Mesangial cell (primary cell): Measurements from ENCODE around the gene SSC5D. TPM values are rescaled to one million over a fixed set of nuclear protein-coding genes. Genes with fewer than 3 reads are reported as not detected.

Experiments
- total RNA-seq: library from RNA; depleted of rRNA; stranded (reverse); fragments of >200 nt; gene quantifications from 2 replicates; pipeline ENCODE4 v1.2.3, GENCODE V29; 2015

Gene SSC5D
- 0.81 and 34.0 TPM in 2 replicates for total RNA-seq

DNA sequence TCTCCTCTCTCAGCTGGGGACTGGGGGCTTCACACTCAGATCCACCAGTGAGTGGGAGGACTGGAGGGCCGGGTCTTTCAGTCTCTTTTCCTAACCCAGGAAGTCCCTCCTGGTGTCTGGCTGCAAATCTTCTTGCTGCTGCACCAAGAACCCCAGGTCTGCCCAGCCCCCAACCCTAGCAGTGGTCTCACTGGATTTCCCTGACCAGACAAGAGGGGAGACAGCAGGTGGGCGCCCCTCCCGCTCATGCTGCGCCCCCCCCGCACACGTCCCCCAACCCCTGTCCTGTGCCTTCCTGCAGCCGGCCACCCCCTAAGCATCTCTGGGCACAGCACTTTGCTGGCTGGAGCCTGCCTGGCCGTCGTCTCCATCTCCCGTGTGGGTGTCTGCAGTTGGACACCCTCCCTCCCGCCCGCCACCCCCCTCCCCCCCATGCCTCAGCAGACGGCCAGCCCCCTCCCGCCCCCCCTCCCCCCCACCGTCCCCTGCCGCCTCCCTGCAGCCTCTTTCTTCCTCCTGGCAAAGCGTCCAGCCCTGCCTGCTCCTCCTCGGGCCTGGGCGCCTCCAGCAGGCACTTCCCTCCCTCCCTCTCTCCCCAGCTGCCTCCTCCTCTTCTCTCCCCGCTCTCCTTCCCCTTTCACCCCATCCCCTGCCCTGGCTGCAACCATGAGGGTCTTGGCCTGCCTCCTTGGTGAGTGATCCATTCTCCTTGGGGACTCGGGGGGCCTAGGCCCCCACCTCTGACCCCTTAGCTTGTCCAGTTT lies at the start of gene SSC5D:
TSS of gene SSC5D (plus strand) at position 513 of the 764 bp plus-strand sequence. CDS start at position 667, 154 bp downstream.

DNA sequence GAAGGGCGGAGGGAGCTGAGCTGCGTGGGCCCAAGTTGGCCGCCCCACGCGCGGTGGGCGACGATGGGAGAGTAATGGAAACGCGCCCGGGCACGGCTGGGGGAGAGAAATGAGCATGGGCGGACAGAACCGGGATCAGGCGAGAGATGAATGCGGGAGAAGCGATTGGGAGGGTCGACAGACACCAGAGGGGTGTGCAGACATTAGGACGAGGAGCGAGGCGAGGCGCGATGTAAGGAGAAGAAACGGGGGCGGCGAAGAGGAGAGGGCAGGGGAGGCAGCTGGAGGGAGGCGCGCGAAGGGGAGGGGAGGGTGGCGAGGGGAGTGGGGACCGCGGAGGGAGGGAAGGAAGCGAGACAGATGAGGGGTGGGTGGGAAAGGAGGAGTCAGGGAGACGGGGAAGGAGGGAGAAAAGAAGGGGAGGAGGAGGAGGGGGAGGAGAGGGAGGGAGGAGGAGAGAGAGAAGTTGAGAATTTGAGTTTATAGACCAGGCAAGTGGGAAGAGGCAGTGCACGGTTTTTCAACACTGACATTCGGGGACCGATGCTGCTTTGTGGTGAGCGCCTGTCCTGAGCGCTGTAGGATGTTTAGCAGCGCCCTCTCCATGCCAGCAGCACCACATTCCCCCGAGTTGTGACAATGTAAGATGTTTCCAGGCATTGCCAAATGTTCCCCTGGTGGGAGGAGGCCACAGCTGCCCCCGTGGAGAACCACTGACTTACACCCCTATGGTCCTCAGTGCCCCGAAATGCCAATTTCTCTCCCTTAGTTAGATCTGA lies 45.0 kb upstream of the SSC5D start, which contains the start of gene SHISA7:
TSS of gene SHISA7 (minus strand) at position 256 of the 779 bp plus-strand sequence. CDS start 437 bp downstream, outside the sequence.

GRCh38 chr19:55461259-55461973 lies 26.8 kb upstream of the SSC5D start, which contains the start of gene ISOC2:
Gene ISOC2 (minus strand): TSS chr19:55461642. CDS start chr19:55456486, 5,156 bp downstream.

GRCh38 chr19:55464662-55465054 lies 23.6 kb upstream of the SSC5D start, which contains the start of gene C19orf85:
Gene C19orf85 (minus strand): TSS chr19:55464751. CDS start chr19:55464554, 197 bp downstream.

DNA sequence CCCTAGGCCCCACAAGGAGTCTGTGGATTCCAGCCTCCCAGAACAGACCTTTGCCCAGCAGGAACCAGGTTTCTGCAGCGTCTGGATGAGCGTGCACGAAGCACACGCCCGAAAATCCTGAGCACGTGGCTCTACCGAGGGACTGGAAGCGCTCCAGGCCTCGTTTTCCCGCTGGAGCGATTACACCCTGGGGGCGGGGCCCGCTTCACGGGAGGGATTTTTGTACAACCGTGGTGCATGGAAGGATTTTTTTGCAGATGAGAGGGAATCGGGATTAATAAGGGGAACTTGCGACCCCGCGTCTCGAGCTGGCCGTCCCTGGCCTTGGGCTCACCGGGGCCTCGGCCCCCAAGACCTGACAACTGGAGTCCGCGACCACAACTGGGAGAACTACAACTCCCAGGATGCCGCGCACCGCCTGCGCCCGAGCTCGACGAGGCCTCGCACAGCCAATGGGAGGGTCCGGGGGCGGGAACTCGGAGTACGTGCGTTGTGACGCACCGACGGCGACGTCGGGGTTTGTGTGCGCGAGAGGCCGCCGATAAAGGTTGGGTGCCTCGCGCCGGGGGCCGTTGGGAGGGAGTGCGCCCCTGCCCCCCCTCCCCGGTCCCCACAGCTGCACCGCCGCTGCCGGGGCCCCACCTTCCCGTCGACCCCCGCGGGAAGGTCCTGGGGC lies 12.0 kb upstream of the SSC5D start, which contains the start of gene ZNF628:
TSS of gene ZNF628 (plus strand) at position 518 of the 676 bp plus-strand sequence. CDS start 3,294 bp downstream, outside the sequence.

DNA sequence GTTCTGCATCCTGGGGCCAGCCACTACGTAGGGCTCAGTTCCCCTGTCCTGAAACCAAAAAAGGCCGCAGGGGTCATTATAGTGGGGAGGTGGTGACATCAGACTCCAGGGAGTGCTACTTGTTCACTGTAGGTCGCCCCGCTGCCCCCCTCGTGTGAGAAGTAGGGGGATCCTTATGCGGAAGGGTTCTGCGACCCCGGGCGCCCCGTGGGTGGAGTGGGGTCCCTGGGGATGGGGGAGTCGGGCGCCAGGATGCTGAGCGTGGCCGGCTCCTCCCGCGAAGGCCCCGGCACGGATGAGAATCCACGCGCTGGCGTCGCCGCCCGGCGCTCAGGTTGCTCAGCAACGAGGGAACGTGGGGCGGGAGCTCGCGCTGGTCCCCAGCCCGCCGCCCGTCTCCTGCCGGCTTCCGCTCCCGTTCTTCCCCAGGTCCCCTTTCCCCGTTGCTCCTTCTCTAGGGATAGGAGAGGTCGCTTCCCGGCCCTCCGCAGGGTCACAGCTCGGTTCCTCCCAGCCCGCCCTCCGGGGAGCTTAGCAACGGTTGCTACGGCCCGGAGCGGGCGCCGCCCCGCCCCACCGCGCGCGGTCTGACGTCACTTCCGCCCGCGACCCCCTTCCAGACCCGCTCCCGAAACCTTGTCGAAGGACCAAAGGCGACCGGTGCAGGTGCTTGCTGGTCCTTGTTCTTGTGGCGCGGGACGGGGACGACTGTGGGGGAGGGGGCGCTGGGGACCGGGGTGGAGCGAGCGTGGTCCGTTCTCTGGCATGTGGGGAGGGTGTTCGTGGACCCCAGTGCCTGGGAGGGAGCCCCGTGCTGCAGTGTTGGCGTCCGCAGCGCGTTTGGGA lies 3.4 kb upstream of the SSC5D start, which contains the start of gene NAT14:
TSS of gene NAT14 (plus strand) at position 596 of the 846 bp plus-strand sequence. CDS start 521 bp downstream, outside the sequence.

GRCh38 chr19:55536951-55537740 lies 48.9 kb downstream of the SSC5D start, which contains the start of gene SBK2:
Gene SBK2 (minus strand): TSS chr19:55537133. CDS start chr19:55536294, 839 bp downstream.

GRCh38 chr19:55545443-55545842 lies 57.2 kb downstream of the SSC5D start, which contains the start of gene SBK3:
Gene SBK3 (minus strand): TSS chr19:55545543. CDS start chr19:55545543, 0 bp downstream.

Other genes starting within 250 kb of the SSC5D start
- 56.5 and 70.4 TPM in 2 replicates for gene PPP6R1, start 229.4 kb upstream of the SSC5D start, total RNA-seq
- gene HSPBP1, start 208.3 kb upstream of the SSC5D start, total RNA-seq = 45.9 and 63.2 TPM in 2 replicates
- gene BRSK1, start 204.4 kb upstream of the SSC5D start, total RNA-seq = 5.7 and 7.8 TPM in 2 replicates
- gene TMEM150B, start 163.1 kb upstream of the SSC5D start, total RNA-seq = not detected in 2 replicates
- 9.9 and 14.8 TPM in 2 replicates for gene KMT5C, start 148.6 kb upstream of the SSC5D start, total RNA-seq
- 1.0 TPM in 1 of 2 replicates, not detected in the other for gene COX6B2, start 133.7 kb upstream of the SSC5D start, total RNA-seq
- gene GARIN5B, start 125.2 kb upstream of the SSC5D start, total RNA-seq = 0.13 TPM in 1 of 2 replicates, not detected in the other
- 3.3 and 25.3 TPM in 2 replicates for gene IL11, start 118.0 kb upstream of the SSC5D start, total RNA-seq
- gene TMEM190, start 111.6 kb upstream of the SSC5D start, total RNA-seq = 1.8 TPM in 1 of 2 replicates, not detected in the other
- 1.5 and 3.3 TPM in 2 replicates for gene TMEM238, start 104.1 kb upstream of the SSC5D start, total RNA-seq
- gene RPL28, start 102.5 kb upstream of the SSC5D start, total RNA-seq = 446 and 474 TPM in 2 replicates
- gene UBE2S, start 80.6 kb upstream of the SSC5D start, total RNA-seq = 61.7 and 400 TPM in 2 replicates
- gene SHISA7, start 45.1 kb upstream of the SSC5D start, total RNA-seq = under 0.01 TPM in 1 of 2 replicates, not detected in the other
- 102 and 133 TPM in 2 replicates for gene ISOC2, start 26.8 kb upstream of the SSC5D start, total RNA-seq
- gene C19orf85, start 23.7 kb upstream of the SSC5D start, total RNA-seq = not detected in 2 replicates
- 8.8 and 19.0 TPM in 2 replicates for gene ZNF628, start 11.8 kb upstream of the SSC5D start, total RNA-seq
- gene NAT14, start 3.2 kb upstream of the SSC5D start, total RNA-seq = 27.2 and 76.3 TPM in 2 replicates
- 2.4 and 7.9 TPM in 2 replicates for gene SBK2, start 48.7 kb downstream of the SSC5D start, total RNA-seq
- 0.13 and 0.16 TPM in 2 replicates for gene SBK3, start 57.1 kb downstream of the SSC5D start, total RNA-seq
- gene ZNF579, start 92.4 kb downstream of the SSC5D start, total RNA-seq = 10.8 and 25.7 TPM in 2 replicates
- gene FIZ1, start 111.1 kb downstream of the SSC5D start, total RNA-seq = 6.0 and 8.5 TPM in 2 replicates
- gene ZNF524, start 111.9 kb downstream of the SSC5D start, total RNA-seq = 18.4 and 25.5 TPM in 2 replicates
- 4.6 and 12.7 TPM in 2 replicates for gene ZNF865, start 117.2 kb downstream of the SSC5D start, total RNA-seq
- gene ZNF784, start 136.1 kb downstream of the SSC5D start, total RNA-seq = 3.7 and 6.7 TPM in 2 replicates
- gene ZNF580, start 152.6 kb downstream of the SSC5D start, total RNA-seq = 24.8 and 59.3 TPM in 2 replicates
- 23.1 and 60.6 TPM in 2 replicates for gene ZNF581, start 155.2 kb downstream of the SSC5D start, total RNA-seq
- gene CCDC106, start 159.8 kb downstream of the SSC5D start, total RNA-seq = 10.6 and 30.8 TPM in 2 replicates
- gene U2AF2, start 166.6 kb downstream of the SSC5D start, total RNA-seq = 113 and 234 TPM in 2 replicates
- gene EPN1, start 186.8 kb downstream of the SSC5D start, total RNA-seq = 112 and 155 TPM in 2 replicates
- gene NLRP9, start 250.0 kb downstream of the SSC5D start, total RNA-seq = not detected in 2 replicates